Body of pancreas (tissue), 4 donors: Measurements from ENCODE around the gene NSF.

ENCODE experiments used
- CTCF ChIP-seq, 7 experiments: fragments of 450-650 bp in 4 of 7; fragments of 200-600 bp in 3 of 7; sonication (generic) in 3 of 7; IDR thresholded peaks; one replicate each; pipeline ENCODE4 v1.5.1; 2016 to 2019; ENCODE audit warnings: antibody characterized with exemption in 7 of 7
- POLR2A ChIP-seq, 3 donors: fragments of 450-650 bp; IDR thresholded peaks; one replicate each; pipeline ENCODE4 v1.6.1; 2016; ENCODE audit warnings: antibody characterized with exemption in 3 of 3, mild to moderate bottlenecking in 2 of 3

- TF ChIP-seq CTCF (IDR thresholded peaks at IDR 0.05) (no peak), POLR2A (IDR thresholded peaks at IDR 0.05) (no peak)
These were observed 212.3 kb downstream of the NSF start for GRCh38 chr17:46802800-46803199.
